ENCODE measurements around the gene VGF.
"Not testable (repeated sequence)": the region's sequence is repeated elsewhere in the genome, so short reads cannot be mapped to it uniquely, and the experiment has no call there.

The VGF gene

DNA sequence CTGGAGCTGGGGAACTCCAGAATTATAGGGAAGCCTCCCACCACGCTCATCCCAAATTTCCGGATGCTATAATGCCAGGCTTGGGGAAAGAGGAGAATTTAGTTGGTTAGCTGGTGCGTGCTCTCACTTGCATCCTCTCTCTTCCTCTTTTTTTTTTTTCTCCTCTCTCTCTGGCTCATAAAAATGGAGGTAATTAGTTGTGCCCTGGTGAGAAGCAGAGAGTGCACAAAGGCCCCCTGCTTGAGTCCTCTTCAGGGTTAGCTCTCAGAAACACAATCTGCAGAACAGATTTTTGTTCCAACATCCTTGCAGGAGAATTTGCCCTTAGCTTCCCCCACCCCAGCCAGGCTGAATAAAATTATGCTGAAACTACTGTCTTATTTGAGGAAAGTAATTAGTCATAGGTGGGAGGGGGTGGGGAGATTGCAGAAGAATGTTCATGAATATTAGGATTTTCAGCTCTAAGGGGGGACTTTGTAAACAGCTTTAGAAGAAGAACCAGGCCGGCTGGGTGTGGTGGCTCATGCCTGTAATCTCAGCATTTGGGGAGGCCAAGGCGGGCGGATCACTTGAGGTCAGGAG, 30.9 kb downstream of the VGF start:
- no peak for DNase-seq (ENCODE audit: low spot score)

DNA sequence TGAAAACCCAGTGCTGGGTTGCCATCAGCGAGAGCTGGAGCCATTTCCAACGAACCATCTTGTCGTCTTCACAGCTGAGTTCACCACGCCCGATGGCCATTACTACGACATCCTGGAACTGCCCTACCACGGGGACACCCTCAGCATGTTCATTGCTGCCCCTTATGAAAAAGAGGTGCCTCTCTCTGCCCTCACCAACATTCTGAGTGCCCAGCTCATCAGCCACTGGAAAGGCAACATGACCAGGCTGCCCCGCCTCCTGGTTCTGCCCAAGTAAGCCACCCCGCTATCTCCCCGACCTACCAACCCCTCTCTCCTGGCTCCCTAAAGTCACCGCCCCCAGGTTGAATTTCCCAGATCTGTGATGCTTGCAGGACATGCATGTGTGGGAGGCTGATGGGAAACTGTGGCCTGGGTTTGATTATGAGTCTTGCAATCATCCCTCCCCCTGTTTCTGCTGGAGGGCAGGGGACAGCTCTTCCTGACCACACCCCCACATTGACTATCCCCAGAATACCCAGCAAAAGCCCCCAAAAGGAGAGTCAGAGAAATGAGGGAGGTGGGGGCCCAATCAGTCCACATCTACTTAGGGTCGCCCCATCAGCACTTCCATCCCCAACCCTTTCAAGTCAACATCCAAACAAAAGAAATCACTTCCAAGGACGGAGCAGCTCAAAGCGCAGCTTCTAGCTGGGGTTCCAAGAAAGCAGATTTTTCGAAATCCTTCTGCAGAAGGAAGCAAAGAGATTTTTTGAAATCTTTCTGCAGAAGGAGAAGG, 31.6 kb downstream of the VGF start:
- no peak for DNase-seq (ENCODE audit: low spot score)

DNA sequence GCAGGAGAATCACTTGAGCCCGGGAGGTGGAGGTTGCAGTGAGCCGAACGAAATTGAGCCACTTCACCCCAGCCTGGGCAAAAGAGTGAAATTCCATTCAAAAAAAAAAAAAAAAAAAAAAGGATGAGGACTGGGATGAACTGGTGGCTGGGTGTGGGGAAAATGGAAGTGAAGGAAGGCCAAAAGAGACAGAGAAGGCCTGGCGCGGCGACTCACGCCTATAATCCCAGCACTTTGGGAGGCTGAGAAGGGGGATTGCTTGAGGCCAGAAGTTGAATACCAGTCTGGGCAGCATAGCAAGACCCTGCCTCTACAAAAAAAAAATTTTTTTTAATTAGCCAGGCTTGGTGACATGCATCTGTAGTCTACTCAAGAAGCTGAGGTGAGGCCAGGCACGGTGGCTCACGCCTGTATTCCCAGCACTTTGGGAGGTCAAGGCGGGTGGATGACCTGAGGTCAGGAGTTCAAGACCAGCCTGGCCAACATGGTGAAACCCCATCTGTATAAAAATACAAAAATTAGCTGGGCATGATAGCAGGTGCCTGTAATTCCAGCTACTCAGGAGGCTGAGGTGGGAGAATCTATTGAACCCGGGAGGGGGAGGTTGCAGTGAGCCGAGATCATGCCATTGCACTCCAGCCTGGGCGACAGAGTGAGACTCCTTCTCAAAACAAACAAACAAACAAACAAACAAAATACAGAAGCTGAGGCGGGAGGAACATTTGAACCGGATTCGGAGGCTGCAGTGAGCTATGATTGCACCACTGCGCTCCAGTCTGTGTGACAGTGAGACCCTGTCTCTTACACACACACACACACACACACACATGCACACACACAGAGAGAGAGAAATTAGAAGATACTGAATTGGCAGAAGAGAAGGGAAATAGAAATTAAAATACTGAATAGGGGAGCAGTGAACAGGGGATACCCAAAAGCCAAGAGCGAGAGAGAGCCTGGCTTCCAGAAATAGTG, 32.5 kb downstream of the VGF start:
- not testable (repeated sequence) for DNase-seq (ENCODE audit: low spot score)

DNA sequence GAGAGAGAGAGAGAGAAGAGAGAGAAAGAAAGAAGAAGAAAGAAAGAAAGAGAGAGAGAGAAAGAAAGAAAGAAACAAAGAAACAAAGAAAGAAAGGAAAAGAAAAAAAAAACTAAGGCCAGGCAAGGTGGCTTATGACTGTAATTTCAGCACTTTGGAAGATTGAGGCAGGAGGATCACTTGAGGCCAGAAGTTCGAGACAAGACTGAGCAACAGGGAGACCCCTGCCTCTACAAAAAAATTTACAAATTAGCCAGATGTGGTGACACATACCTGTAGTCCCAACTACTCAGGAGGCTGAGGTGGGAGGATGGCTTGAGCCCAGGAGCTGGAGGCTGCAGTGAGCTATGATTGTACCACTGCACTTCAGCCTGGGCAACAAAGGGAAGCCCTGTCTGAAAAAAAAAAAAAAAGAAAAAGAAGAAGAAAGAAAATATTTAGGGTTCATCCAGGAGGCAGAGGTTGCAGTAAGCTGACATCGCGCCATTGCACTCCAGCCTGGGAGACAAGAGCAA, 35.7 kb downstream of the VGF start:
- no peak for DNase-seq (ENCODE audit: low spot score)

DNA sequence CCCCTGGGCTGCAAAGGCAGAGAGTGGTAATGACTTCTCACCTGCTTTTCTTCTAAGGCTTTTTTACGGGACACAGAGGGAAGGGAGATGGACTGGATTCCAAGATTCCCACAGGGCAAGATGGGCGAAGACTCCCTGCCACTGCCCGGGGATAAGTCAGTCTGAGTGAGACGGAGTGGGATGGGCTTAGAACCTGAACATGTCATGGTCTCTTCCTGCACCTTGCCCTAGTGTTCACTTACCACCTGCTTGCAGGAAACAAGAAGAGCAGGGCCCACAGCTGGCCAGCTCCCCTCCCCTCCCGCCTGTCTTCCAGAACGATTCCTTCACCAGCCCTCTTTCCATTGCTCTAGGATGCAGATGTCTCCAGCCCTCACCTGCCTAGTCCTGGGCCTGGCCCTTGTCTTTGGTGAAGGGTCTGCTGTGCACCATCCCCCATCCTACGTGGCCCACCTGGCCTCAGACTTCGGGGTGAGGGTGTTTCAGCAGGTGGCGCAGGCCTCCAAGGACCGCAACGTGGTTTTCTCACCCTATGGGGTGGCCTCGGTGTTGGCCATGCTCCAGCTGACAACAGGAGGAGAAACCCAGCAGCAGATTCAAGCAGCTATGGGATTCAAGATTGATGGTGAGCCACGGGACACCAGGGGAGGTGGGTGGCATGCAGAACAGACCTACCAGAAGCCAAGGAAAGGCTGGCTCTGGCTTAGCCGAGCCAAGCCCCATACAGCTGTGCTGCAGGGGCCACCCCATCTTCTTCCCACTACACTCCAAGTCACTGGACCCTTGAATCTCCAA, 37.1 kb downstream of the VGF start:
- DNase-seq (ENCODE audit: low spot score), result no peak

DNA sequence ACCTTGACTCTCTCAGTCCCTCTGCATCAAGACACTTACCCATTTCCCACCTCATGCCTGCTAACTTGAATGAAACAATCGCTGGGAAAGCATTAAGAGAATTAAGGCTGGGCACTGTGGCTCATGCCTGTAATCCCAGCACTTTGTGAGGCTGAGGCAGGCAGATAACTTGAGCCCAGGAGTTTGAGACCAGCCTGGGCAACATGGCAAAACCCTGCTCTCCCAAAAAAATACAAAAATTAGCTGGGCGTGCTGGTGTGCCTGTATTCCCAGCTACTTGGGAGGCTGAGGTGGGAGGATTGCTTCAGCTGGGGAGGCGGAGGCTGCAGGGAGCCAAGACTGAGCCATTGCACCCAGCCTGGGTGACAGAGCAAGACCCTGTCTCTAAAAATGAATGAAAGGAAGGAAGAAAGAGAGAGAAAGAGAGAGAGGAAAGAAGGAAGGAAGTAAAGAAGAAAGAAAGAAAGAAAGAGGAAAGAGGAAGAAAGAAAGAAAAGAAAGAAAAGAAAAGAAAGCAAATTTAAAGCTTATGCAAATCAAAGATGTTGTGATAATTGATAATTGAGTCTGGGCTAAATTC, 37.8 kb downstream of the VGF start:
- no peak for DNase-seq (ENCODE audit: low spot score)

DNA sequence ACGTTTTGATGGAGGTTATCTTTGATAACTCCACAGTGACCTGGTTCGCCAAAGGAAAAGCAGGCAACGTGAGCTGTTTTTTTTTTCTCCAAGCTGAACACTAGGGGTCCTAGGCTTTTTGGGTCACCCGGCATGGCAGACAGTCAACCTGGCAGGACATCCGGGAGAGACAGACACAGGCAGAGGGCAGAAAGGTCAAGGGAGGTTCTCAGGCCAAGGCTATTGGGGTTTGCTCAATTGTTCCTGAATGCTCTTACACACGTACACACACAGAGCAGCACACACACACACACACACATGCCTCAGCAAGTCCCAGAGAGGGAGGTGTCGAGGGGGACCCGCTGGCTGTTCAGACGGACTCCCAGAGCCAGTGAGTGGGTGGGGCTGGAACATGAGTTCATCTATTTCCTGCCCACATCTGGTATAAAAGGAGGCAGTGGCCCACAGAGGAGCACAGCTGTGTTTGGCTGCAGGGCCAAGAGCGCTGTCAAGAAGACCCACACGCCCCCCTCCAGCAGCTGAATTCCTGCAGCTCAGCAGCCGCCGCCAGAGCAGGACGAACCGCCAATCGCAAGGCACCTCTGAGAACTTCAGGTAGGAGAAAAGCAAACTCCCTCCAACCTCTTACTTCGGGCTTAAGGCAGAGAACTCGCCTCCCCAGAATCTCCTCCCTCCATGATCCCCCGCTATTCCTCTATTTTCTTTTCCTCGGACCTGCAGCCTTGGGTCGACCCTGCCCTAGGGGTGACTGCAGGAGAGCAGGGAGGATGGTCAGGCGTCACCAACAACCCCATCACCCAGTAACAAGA, 38.5 kb downstream of the VGF start, which contains the start of gene SERPINE1:
SERPINE1 (plus strand) TSS at position 454 of the 809 bp plus-strand sequence. CDS start 1,290 bp downstream, outside the sequence.
- DNase-seq (ENCODE audit: low spot score), result peak; percentile 97

DNA sequence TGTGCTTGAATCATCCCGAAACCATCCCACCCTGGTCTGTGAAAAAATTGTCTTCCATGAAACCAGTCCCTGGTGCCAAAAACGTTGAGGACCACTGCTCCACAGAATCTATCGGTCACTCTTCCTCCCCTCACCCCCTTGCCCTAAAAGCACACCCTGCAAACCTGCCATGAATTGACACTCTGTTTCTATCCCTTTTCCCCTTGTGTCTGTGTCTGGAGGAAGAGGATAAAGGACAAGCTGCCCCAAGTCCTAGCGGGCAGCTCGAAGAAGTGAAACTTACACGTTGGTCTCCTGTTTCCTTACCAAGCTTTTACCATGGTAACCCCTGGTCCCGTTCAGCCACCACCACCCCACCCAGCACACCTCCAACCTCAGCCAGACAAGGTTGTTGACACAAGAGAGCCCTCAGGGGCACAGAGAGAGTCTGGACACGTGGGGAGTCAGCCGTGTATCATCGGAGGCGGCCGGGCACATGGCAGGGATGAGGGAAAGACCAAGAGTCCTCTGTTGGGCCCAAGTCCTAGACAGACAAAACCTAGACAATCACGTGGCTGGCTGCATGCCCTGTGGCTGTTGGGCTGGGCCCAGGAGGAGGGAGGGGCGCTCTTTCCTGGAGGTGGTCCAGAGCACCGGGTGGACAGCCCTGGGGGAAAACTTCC, 39.2 kb downstream of the VGF start:
- DNase-seq (ENCODE audit: low spot score), result no peak

DNA sequence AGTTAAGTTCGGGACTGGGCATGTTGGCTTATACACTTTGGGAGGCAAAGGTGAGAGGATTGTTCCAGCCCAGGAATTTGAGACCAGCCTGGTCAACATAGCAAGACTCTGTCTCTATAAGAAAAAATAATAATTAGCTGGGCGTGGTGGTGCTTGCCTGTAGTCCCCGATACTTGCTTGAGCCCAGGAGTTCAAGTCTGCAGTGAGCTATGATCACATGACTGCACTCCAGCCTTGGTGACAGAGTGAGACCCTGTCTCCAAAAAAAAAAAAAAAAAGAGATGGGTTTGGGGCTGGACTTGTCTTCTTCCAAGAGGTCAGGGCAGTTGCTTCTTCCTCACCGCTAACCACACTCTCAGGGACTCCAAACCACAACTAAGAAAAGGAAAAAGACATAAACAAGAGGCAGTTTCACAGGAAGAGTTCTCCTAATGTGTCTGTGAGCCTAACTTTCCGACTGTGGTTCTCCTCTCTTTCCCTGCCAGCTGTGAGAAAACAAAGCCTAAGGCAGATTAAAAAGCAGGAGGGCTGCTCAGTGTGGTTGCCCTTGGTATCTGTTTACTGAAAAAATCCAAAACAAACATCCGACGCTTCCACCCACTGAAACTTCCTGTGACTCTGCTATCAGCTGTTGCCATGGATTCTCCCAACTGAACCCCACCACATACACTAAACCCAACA, 40.9 kb downstream of the VGF start:
- DNase-seq (ENCODE audit: low spot score), result peak; percentile 73

DNA sequence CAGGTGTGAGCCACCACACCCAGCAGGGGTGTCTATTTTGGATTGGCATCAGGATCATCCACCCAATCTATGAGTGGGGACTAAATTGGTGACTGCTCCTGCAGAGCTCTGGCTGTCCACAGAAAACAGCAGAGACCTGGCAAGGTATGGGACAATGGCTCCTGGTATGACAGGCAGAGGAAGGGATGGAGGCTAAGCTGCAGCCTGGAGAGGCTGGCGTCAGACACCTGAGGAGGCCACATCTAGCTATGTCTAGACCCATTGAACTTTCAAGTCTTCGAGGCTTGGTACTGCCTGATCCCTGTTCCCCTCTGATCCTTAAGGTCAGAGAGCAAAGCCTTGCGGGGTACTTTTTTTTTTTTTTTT, 41.7 kb downstream of the VGF start:
- no peak for DNase-seq (ENCODE audit: low spot score)

DNA sequence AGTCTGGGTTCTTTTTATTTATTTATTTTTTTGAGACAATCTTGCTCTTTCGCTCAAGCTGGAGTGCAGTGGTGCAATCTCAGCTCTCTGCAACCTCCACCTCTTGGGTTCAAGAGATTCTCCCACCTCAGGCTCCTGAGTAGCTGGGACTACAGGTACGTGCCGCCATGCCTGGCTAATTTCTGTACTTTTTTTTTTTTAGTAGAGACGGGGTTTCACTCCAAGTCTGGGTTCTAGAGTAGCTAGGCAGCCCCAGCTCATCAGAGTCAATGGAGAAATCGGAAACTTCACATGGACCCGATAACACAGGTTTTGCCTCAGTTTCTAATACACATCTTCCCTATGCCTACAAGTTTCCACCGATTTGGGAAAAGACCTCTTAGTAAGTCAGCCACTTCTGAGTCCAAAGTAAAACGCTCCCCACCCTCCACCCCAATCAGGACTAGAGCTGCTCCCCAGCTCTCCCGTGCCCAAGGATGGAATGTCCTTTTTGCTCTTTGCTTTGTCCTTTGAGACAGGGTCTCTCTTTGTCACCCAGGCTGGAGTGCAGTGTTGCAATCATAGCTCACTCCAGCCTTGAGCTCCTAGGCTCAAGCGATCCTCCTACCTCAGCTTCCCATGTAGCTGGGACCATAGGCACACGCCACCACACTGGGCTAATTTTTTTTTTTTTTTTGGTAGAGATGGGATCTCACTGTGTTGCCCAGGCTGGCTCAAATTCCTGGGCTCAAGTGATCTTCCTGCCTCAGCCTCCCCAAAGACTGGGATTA, 42.3 kb downstream of the VGF start:
- no peak for DNase-seq (ENCODE audit: low spot score)

DNA sequence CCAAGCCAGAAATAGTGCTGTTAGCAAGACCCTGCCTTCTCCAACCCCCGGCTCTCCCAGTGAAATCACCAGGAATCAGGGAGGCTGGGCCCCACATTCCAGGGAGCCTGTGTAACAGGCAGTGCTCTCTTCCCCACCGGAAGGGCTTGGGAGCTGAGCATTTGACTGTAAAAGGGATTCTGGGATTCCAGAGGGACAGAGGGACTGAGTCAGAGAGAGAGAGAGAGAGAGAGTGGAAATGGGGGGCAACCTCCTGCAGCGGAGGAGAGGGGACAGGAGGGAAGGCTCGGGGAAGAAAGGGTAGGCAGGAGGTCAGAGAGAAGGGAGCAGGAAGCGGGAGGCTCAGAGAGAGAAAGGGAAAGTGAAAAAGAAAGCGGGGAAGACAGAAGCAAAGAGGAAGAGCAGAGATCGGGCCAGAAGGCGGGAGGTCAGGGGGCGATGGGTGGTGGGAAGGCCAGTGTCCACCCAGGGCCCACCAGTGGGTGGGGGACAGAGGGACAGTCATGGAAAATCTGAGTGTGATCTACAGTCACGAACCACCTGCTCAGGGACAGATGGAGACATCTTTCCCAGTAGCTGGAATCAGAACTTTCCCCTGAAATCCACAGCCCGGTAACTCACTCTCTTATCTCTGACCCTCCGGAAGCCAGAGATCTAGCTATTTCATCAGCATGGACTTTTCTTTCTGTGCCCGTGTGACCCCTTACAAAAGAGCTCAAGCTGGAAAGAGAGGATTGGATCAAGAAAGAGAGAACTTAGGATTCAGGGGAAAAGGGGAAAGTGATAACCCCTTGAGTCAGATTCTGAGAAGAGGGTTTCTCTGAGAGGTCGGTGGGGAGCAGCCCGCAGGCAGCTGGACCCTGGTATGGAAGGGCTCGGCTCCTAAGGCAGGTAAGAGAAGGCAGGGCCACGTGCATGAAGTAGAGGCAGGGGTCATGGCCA, 43.1 kb downstream of the VGF start:
- peak; percentile 89 for DNase-seq (ENCODE audit: low spot score)

DNA sequence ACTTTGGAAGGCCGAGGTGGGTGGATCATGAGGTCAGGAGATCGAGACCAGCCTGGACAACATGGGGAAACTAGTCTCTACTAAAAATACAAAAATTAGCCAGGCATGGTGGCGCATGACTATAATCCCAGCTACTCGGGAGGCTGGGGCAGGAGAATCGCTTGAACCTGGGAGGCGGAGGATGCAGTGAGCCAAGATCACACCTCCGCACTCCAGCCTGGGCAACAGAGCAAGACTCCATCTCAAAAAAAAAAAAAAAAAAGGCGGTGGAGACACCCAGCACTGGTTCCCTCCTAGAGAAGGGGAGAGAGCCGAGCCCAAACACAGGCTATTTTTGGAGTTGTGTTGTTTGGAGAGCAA, 43.8 kb downstream of the VGF start:
- DNase-seq (ENCODE audit: low spot score), result not testable (repeated sequence)

DNA sequence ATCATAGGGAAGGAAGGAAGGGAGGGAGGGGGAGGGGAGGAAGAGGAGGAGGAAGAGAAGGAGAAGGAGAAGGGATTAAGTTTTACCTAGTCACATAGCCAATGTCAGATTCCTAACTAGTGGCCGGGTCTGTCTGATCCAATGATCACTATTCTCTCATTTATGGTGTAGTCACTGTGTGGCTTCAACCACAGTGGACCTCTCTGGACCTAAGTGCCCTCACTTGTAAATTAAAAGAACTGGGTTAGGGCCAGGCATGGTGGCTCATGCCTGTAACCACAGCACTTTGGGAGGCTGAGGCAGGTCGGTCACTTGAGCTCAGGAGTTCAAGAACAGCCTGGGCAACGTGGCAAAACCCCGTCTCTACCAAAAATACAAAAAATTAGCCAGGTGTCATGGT, 45.1 kb downstream of the VGF start:
- no peak for DNase-seq (ENCODE audit: low spot score)

DNA sequence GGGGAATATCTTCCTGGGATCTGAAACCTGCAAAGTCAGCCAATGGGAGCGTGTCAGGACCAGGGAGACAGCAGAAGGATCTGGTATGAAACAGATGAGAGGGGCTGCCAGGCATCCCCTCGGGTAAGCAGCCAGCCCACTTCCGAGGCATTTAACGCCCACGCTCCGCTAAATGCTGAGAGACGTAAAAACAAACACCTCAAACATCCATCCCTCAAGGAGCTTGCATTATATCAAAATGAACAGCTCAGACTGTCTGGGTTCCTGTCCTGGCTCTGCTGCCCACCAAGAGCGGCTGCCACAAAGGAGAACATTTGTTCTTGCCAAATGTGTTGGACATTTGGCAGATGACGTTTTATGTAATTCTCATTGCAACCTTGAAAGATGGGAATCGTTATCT, 45.5 kb downstream of the VGF start:
- DNase-seq (ENCODE audit: low spot score), result no peak

DNA sequence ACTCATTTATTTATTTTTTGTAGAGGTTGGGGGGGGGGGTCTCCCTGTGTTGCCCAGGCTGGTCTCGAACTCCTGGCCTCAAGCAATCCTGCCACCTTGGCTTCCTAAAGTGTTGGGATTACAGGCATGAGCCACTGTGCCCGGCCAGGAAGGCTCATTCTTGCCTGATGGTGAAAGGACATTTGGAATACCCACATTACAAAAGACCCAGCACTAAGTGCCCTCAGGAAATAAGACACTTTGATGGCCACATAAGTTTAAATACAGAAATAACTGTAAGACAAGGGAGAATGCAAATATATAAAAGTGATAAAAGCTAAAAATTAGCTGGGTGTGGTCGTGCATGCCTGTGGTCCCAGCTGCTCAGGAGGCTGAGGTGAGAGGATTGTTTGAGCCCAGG, 46.5 kb downstream of the VGF start:
- no peak for DNase-seq (ENCODE audit: low spot score)

DNA sequence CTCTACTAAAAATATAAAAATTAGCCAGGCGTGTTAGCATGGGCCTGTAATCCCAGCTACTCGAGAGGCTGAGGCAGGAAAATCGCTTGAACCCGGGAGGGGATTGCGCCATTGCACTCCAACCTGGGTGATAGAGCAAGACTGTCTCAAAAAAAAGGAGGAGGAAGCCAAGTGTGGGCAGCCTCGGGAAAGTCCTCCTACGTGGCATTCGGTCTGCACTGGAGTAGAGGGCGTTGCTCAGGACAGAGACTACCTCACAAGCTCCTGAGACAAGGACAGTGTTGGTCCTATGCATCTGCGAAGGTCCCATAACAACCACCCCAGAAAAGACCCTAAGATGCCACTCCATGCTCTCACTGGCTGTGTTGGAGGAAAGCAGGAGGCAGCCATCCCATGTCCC, 48.5 kb downstream of the VGF start:
- no peak for DNase-seq (ENCODE audit: low spot score)
